NCI-H1694 (cell line): ENCODE results near the gene GPR63.

Experiments
- DNase-seq: peaks from one replicate; lab custom pipeline; 2025; lab: John Stamatoyannopoulos, UW

The GPR63 gene

DNA sequence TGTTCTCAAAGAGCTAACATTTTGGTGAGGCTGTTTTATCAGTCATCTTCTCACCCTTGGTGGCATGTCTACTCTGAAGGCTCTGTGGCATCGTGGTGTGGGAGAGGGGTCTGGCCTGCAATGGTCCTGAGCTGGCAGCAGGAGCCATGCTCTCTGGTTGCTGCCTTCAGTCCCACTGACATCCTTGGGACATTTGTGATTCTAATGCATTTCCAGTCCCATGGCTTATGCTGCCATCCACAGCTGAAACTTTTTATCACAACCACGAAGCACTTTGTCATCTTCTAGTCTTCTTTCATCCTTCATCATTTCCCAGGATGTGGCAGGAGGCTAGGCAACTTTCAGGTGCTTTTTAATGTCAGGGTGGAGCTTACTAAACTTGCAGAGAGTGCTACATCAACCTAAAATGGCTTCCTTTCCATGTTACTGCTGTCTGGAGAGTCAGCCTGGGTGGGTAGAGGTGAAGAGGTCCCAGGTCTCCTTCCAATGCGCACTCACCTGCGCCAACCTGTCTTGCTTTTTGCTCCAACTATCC, 77.1 kb downstream of the GPR63 start:
- DNase-seq: no peak

DNA sequence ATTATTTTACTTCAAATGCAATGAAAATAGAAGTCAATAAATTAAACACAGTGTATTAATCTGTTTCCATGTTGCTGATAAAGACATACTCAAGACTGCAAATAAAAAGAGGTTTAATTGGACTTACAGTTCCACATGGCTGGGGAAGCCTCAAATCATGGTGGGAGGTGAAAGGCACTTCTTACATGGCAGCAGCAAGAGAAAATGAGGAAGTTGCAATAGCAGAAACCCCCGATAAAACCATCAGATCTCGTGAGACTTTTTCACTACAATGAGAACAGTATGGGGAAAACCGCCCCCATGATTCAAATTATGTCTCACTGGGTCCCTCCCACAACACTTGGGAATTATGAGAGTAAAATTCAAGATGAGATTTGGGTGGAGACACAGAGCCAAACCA, 82.2 kb downstream of the GPR63 start:
- DNase-seq: no peak

- no peak for DNase-seq
Observed at GRCh38 chr6:96749891-96750290, 87.4 kb downstream of the GPR63 start.
